Measurements from ENCODE around the gene PRR14L. TPM values are rescaled to one million over a fixed set of nuclear protein-coding genes. Genes with fewer than 3 reads are reported as not detected.

The PRR14L gene
- total and polyA plus RNA-seq, 2 of the 13 experiments (the other 11 are each of a cell fraction or from before 2014, with no cell fraction given): 6.6 to 16.5 TPM

DNA sequence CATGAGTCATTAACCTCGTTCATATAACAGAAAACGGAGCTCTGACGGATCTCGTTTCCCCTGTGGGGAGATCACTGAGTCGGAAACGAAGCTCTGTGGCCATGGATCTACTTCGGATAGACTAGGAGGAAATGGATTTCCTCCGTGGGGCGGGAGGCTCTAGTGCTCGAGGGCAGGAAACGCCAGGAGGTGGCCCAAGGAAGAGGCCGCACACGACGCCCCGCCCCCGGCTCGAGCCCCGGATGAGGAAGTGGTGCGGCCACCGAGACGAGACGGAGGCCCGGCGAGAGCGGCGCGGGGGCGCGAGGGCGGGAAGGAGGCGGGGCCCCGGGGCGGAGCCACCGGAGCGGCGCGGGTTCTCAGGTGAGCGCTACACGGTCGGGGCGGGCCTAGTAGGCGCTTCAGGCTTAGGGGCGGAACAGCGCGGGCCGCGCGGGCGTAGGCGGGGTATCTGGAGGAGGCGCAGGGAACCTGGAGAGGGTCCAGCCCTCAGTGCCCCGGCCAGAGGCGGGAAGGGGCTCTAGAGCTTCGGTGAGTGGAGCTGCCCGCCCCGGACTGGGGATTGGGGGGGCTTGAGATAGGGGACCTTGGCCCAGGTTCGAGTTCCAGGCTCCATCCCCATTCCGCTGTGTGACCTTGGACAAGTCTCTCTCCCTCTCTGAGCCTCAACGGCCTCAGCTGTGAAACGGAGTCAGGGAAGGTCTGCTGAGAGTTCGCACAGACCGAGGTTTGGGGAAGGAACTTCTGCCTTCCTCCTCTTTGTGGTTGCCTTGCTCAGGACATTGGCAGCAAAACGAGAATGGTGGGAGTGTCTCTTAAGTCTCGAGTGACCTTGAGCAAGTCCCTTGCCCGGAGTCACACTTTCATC, 3.9 kb upstream of the PRR14L start, which contains the start of gene DEPDC5 (continued):
- TF ChIP-seq, protein P1, sequence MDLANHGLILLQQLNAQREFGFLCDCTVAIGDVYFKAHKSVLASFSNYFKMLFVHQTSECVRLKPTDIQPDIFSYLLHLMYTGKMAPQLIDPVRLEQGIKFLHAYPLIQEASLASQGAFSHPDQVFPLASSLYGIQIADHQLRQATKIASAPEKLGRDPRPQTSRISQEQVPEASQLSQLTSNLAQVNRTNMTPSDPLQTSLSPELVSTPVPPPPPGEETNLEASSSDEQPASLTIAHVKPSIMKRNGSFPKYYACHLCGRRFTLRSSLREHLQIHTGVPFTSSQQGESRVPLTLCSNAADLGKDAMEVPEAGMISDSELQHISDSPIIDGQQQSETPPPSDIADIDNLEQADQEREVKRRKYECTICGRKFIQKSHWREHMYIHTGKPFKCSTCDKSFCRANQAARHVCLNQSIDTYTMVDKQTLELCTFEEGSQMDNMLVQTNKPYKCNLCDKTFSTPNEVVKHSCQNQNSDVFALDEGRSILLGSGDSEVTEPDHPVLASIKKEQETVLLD (CRISPR knock-in tag; IDR thresholded peaks at IDR 0.05; ENCODE audit: low read depth): peak; percentile 98
- TF ChIP-seq ZNF772 (CRISPR knock-in tag; IDR thresholded peaks at IDR 0.05) (peak; percentile 32), GLI4 (CRISPR knock-in tag; IDR thresholded peaks at IDR 0.05; ENCODE audit: borderline replicate concordance) (no peak), IRX3 (CRISPR knock-in tag; IDR thresholded peaks at IDR 0.05; ENCODE audit: borderline replicate concordance, low read depth) (no peak), ZNF841 (CRISPR knock-in tag; IDR thresholded peaks at IDR 0.05; ENCODE audit: borderline replicate concordance) (no peak), NFATC3 (CRISPR knock-in tag; IDR thresholded peaks at IDR 0.05) (no peak), ZNF20 (CRISPR knock-in tag; IDR thresholded peaks at IDR 0.05) (no peak), ZC3H13 (CRISPR knock-in tag; IDR thresholded peaks at IDR 0.05) (peak; percentile 60; the same call in 1 of the 2 replicates), ZFYVE20 (CRISPR knock-in tag; IDR thresholded peaks at IDR 0.05; ENCODE audit: borderline replicate concordance, low read depth) (no peak), GABPB1 (CRISPR knock-in tag; IDR thresholded peaks at IDR 0.05) (peak; percentile 94), NFRKB (IDR thresholded peaks at IDR 0.05) (no peak), ZNF350 (CRISPR knock-in tag; IDR thresholded peaks at IDR 0.05; ENCODE audit: borderline replicate concordance, low read depth) (no peak), KDM1A (CRISPR knock-in tag; IDR thresholded peaks at IDR 0.05) (peak; percentile 96), THAP7 (CRISPR knock-in tag; IDR thresholded peaks at IDR 0.05) (no peak; the same call in 1 of the 2 replicates)
- TF ChIP-seq, protein P2, sequence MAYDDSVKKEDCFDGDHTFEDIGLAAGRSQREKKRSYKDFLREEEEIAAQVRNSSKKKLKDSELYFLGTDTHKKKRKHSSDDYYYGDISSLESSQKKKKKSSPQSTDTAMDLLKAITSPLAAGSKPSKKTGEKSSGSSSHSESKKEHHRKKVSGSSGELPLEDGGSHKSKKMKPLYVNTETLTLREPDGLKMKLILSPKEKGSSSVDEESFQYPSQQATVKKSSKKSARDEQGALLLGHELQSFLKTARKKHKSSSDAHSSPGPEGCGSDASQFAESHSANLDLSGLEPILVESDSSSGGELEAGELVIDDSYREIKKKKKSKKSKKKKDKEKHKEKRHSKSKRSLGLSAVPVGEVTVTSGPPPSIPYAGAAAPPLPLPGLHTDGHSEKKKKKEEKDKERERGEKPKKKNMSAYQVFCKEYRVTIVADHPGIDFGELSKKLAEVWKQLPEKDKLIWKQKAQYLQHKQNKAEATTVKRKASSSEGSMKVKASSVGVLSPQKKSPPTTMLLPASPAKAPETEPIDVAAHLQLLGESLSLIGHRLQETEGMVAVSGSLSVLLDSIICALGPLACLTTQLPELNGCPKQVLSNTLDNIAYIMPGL (CRISPR knock-in tag; IDR thresholded peaks at IDR 0.05; ENCODE audit: borderline replicate concordance in 1 of 2, low read depth in 1 of 2): peak; percentile 19 to 56; a peak in 3 of 4 replicates
- TF ChIP-seq, protein P3, sequence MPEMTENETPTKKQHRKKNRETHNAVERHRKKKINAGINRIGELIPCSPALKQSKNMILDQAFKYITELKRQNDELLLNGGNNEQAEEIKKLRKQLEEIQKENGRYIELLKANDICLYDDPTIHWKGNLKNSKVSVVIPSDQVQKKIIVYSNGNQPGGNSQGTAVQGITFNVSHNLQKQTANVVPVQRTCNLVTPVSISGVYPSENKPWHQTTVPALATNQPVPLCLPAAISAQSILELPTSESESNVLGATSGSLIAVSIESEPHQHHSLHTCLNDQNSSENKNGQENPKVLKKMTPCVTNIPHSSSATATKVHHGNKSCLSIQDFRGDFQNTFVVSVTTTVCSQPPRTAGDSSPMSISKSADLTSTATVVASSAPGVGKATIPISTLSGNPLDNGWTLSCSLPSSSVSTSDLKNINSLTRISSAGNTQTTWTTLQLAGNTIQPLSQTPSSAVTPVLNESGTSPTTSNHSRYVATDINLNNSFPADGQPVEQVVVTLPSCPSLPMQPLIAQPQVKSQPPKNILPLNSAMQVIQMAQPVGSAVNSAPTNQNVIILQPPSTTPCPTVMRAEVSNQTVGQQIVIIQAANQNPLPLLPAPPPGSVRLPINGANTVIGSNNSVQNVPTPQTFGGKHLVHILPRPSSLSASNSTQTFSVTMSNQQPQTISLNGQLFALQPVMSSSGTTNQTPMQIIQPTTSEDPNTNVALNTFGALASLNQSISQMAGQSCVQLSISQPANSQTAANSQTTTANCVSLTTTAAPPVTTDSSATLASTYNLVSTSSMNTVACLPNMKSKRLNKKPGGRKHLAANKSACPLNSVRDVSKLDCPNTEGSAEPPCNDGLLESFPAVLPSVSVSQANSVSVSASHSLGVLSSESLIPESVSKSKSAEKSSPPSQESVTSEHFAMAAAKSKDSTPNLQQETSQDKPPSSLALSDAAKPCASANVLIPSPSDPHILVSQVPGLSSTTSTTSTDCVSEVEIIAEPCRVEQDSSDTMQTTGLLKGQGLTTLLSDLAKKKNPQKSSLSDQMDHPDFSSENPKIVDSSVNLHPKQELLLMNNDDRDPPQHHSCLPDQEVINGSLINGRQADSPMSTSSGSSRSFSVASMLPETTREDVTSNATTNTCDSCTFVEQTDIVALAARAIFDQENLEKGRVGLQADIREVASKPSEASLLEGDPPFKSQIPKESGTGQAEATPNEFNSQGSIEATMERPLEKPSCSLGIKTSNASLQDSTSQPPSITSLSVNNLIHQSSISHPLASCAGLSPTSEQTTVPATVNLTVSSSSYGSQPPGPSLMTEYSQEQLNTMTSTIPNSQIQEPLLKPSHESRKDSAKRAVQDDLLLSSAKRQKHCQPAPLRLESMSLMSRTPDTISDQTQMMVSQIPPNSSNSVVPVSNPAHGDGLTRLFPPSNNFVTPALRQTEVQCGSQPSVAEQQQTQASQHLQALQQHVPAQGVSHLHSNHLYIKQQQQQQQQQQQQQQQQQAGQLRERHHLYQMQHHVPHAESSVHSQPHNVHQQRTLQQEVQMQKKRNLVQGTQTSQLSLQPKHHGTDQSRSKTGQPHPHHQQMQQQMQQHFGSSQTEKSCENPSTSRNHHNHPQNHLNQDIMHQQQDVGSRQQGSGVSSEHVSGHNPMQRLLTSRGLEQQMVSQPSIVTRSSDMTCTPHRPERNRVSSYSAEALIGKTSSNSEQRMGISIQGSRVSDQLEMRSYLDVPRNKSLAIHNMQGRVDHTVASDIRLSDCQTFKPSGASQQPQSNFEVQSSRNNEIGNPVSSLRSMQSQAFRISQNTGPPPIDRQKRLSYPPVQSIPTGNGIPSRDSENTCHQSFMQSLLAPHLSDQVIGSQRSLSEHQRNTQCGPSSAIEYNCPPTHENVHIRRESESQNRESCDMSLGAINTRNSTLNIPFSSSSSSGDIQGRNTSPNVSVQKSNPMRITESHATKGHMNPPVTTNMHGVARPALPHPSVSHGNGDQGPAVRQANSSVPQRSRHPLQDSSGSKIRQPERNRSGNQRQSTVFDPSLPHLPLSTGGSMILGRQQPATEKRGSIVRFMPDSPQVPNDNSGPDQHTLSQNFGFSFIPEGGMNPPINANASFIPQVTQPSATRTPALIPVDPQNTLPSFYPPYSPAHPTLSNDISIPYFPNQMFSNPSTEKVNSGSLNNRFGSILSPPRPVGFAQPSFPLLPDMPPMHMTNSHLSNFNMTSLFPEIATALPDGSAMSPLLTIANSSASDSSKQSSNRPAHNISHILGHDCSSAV (CRISPR knock-in tag; IDR thresholded peaks at IDR 0.05; ENCODE audit: borderline replicate concordance): no peak

All from HepG2 (cell line).